Measurements from ENCODE around the gene CDK14.

GRCh38 chr7:90752051-90752450 lies 155.9 kb downstream of the CDK14 start:
- TF ChIP-seq EZH2 (IDR thresholded peaks at IDR 0.05; ENCODE audit: borderline replicate concordance, insufficient read depth, low read depth, low read length, poor library complexity, severe bottlenecking) (no peak), CTCF (IDR thresholded peaks at IDR 0.05) (no peak)
